Renal cortical epithelial cell (primary cell): ENCODE data around the gene GLP2R. TPM values are rescaled to one million over a fixed set of nuclear protein-coding genes. Genes with fewer than 3 reads are reported as not detected.

Experiments used
- DNase-seq: peaks from one replicate; pipeline ENCODE4 v3.0.0-alpha.2; 2011; ENCODE audit warnings: low read depth
- total RNA-seq: library from RNA; depleted of rRNA; stranded (reverse); fragments of >200 nt; gene quantifications from 2 replicates; pipeline ENCODE4 v1.2.3, GENCODE V29; 2014

GLP2R gene
- total RNA-seq, 1 donor from 2014 or later = 0.55 TPM

GRCh38 chr17:9814337-9814945 lies 11.3 kb upstream of the GLP2R start:
- DNase-seq = no peak

- DNase-seq = no peak
Observed at GRCh38 chr17:9816472-9816871, 9.3 kb upstream of the GLP2R start.

DNA sequence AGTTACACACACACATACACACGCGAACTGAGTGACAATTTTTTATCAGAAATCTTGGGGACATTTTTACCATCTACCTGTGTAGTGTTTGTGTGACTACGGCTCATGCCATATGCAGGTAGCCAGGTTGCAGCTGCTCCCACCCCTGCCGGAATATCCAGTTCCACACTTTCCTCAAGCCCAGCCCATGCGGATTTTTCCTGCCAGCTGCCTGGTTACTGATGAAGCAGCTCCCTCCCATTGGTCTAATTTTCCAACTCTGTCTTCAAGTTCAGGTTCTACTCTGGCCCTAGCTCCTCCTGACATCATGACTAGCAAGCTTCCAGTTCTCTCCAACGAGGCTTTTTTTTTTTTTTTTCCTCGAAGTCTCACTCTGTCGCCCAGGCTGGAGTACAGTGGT lies 8.6 kb upstream of the GLP2R start:
- DNase-seq = peak; percentile 66

- no peak for DNase-seq
Observed at GRCh38 chr17:9818760-9819159, 7.0 kb upstream of the GLP2R start.

- no peak for DNase-seq
Observed at GRCh38 chr17:9820448-9820847, 5.3 kb upstream of the GLP2R start.

GRCh38 chr17:9821921-9822320 lies 3.8 kb upstream of the GLP2R start, which contains the start of gene GSG1L2:
TSS of gene GSG1L2 (minus strand) at chr17:9822079. CDS start at chr17:9822071, 8 bp downstream.
- no peak for DNase-seq

- no peak for DNase-seq
Observed at GRCh38 chr17:9824094-9824493, 1.6 kb upstream of the GLP2R start.

DNA sequence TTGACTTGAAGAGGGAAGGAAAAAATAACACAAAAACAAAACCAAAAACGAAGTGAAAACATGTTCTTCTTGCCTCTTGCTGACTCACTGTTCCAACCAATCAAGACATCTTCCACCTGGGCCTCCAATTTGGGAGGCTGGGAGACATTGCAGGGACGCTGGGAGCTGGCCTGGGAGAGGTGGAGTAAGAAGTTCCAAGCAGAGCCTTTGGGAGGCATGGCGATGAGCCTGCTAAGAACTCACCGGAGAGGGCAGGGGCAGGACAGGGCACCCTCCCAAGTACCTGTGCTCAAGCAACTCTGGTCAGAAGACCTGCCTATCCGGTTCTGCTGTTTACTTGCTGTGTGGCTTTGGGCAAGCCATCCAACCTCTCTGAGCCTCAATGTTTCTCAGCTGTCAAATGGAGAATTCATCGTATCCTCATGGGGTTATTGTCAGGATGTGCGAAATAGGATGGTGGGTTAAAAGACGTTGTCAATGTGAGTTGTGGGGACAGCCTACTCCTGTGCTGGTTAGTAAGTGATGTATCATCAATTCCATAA lies 856 bp upstream of the GLP2R start:
- no peak for DNase-seq

DNA sequence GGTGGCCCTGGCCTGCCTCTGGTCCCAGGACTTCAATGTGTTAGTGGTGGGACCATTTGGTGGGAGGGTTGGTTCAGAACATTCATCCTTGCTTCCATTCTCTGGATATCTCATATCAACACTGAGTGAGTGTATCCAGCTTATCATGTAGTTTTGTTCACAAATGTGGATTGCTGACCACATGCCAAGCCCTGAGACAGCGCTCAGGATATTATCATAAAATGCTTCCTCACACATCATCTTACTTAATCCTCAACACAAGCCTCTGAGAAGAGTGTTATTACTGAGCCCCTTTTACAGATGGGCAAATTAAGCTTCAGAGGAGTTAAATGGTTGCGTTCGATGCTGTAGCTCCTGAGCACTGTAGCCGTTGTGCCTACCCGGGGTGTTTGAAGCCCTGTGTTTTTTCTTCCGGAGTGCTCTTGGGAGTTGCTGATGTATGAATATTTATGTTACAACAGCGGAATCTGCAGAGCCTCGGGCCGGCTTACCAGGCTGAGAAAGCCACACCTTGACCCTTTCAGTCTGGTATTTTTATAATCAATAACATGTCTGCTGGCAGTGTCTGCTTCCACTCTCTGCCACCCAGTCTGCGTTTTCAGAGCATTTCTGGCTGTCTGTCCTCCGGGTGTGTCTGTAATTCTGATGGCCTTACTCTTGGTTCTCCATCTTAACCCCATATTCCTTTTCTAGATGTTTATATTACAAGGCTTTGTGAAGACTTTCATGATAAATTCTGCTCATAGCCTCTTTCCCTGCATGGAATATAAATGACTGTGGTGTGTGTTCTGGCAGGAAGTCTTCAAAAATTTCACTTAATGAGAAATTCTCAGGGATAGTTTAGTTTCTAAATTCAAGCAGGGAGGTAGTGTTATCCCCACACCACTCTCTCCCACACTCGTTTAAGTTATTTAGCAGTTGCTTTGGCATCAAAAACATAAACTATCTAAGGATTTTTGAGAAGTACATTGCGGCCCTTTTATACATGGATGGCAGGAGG lies 2.9 kb downstream of the GLP2R start:
- no peak for DNase-seq

DNA sequence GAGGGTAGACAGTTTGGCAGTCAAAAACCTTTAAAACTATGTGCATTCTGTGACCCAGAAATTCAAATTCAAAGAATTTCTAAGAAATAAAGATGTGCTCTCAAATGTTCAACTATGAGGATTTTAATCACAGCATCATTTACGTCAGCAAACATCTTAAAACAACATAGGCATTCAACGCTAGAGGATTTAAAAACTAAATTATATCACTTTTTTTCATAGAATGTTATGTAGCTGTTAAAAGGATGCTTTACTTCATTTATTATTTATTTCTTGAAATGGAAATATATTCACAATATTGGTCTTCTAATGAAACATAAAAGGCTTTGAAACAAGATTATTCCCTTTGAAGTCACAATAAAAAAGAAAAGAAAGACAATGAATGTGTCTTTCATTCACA lies 3.6 kb downstream of the GLP2R start:
- DNase-seq = no peak

DNA sequence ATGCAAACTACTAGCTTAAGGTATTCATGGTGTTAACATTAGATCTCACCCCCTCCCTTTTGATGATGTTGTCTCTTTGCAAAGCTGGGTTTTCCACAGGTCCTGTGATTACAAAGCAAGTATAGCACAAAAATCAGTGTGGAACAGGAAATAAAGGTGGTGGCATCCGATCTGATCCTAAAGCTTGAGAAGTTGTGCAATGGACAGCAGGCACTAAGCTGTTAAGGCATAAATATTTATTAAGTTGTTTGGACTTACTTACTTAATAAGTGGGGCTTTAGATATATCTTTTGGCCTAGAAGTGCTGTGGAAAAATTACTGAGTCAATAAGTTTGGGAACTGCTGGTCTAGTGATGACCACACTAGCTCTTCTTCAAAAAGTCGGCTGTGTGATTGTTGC lies 5.0 kb downstream of the GLP2R start:
- DNase-seq = no peak

GRCh38 chr17:9833922-9834321 lies 8.2 kb downstream of the GLP2R start:
- no peak for DNase-seq

DNA sequence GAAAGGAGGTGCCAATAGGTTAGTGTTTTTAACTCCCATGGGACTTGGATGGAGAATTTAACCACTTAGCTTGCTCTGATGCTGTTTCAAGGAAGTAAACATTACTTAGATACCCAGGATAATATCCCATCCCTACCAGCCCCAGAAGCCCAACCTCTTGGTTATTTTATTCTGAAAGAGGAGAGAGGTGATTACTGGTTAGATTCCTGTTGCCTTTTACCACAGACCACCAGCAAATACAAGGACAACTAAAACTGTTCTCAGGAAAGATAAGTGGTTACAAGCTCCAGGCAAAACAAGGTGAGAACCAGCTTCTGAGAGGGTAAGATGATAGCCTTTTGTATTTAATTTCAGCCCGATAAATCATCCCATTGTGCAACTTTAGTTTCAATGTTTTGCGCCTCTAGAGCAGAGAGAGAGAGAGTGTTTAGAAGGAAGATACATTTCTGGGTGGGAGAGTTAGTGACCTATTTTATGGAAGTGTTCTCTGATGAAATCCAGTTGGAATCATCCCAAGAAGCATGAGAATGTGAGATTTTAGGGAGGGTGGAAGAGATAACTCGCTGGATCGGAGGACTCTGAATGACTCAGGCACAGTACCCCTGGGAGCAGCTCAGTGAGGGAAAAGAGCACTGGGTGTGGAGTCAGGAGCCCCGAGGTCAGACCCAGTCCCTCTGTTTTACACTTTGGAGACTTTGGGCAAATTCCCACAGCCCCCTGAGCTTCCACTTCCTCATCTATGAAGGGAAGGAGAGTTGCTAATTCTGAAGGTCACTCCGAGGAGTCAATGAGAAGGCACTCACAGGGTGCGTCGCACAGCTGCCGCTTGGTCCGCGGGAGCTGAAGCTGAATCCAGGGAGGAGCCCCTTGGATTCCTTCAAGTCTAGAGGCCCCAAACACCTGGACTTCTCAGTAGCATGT lies 12.1 kb downstream of the GLP2R start:
- peak; percentile 76 for DNase-seq

DNA sequence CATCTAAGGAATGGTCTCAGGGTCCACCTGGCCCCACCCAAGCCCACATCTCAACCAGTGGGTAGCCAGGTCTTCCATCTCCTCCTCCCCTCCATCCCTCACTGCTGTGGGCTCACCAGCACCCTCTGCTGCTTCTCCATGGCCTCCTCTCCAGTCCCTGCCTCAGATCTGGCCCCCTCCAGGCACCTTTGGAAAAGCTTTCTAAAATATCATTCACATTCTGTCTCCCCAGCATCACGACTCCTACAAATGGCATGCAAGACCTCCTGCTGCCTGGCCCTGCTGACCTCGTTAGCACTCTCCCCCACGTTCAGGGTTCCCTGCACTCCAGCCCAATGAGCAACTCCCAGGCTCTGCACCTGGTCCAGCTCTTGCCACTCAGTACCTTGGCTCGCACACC lies 13.7 kb downstream of the GLP2R start:
- DNase-seq = peak; percentile 21

DNA sequence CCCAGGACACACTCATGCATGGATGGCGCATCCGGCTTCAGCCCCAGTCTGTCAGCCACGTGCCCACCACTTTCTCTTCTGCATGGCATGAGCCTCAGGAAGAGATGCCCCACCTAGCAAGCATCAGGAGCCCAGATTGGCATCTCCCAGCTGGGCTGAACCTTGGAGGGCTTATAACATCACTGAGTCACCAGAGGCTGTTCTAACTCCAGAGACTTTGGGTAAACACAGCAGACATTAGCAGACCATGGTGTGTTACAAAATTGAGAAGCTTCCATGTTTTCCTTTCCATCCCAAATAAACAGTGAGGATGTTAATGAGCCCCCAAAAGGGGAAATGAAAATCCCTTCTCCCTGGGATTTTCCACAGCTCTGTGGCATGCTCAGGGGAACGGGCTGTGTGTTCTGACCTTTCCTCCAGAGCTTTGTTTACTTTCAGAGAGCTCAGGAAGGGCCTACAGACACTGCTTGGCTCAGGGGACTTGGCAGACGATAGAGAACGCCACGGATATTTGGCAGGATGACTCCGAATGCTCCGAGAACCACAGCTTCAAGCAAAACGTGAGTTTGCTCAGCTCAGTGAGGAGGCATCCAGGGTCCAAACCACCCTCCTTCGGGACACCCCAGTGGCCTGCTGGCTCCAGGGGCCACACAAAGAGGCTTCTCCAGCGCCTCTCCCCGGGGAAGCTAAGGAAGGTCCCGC lies 16.5 kb downstream of the GLP2R start:
- DNase-seq = no peak

DNA sequence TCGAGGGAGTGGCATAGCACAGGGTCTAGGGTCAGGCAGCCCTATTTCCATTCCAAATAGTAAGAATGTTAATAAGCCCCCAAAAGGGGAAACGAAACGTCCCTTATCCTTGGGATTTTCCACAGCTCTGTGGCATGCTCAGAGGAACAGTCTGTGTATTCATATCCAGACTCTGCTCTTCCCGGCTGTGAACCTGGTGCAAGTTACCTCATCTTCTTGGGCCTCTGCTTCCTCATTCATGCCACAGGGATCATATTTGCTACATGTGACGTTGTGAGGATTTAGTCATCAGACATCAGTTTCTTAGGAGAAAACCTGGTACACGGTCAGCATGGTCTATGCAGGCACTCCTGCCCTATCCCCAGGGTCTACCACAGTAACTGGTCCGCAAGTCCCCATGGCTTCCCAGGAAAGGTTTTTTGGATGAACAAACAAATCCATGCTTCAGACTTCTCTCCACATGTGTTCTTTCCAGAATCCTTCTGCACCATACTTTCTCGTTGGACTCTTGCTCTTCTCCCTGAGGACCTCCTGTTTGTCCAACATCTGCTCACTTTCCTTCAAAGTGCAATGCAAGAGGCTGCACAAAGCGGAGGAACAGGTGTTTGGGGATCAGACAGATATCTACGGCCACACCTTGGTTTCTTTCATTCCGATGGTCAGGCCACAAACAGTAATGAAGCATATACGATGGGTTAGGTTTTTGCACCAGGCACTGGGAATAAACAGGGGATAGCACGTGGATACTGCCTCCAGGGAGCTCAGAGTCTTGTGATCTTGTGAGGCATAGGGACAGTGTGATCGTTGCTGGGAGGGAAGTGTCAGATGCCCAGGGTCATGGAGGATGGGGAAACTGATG lies 17.7 kb downstream of the GLP2R start:
- no peak for DNase-seq

DNA sequence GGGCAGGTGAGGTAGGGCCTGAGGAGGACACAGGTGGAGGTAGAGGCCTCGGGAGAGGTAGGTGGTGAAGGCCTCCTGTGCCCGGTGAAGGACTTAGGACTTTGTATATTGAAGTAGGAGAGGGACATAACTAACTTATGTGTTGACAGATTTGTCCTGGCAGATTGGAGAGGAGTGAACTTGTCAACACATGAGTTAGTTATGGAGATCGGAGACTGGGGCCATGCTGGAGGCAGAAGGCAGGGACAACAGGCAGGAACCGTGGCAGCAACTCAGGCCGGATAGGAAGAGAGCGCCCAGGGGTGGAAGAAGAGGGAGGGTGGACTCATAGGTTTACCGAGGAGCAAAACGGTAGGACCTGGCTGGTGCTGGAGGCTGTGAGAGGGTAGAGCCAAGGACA lies 18.4 kb downstream of the GLP2R start:
- no peak for DNase-seq

GRCh38 chr17:9845306-9845705 lies 19.6 kb downstream of the GLP2R start:
- DNase-seq = no peak

DNA sequence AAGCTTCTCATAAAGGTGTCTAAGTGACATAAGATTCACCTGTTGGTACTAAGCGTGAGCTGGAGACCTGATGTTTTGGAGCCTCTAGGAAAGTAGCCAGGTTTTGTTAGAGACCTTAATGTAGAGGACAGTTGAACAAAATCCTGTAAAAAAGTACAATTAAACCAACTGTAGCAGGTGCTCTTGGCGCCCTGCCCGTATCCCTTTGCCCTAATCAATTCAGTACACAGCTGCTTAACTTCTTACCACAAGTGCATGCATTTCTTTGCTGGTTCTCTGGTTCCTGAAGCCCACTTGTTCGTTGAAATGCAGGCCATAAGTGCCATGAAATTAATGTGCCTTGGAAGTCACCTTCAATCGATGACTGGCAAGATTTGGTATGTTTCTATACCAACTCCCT lies 24.4 kb downstream of the GLP2R start:
- no peak for DNase-seq

GRCh38 chr17:9854255-9854654 lies 28.5 kb downstream of the GLP2R start:
- no peak for DNase-seq
